ENCODE data around the gene CALCOCO2.

CALCOCO2 gene

DNA sequence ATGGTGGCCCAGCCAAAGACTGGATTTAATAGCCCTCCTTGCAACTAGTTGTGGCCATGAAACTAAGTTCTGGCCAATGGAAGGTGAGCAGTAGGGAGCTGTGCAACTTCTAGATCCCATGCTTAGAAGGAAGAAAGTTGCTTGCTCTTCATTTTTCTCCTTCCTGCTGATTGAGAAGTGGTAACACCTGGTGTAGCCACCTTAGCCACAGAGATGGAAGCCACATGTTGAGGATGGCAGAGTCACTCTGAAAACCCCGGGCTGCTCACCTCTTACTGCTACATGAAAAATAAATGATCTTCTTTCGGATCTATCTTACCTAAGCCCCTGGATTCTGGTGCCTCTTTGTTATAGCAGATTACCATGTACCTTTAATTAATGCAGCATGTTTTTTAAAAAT lies 51.4 kb downstream of the CALCOCO2 start:
- H3K36me3 ChIP-seq (ENCODE audit: control insufficient read depth in 4 of 4, insufficient read depth in 4 of 4, low read length in 3 of 4) = no peaks in the 10 kb centered on the region
- peaks cover 0 to 1% (median 0%) of the 10 kb centered on the region in 5 experiments for H3K27me3 ChIP-seq (replicated peaks in 2 of 5; ENCODE audit: control insufficient read depth in 4 of 5, insufficient read depth in 5 of 5, low read length in 4 of 5)
- H3K4me3 ChIP-seq (ENCODE audit: control insufficient read depth in 1 of 7, extremely low read depth in 1 of 7, insufficient read depth in 4 of 7, low read depth in 2 of 7, low read length in 6 of 7) = no peak overlapping the region
- no CpG with 5 or more reads among the region's 2 CpGs for WGBS (ENCODE audit: insufficient coverage)
- H3K27ac ChIP-seq (ENCODE audit: insufficient read depth in 1 of 2, low read depth in 1 of 2, low read length in 2 of 2, poor library complexity in 1 of 2, severe bottlenecking in 2 of 2) = no peak overlapping the region
- POLR2A ChIA-PET = no interaction called here
- H3K4me1 ChIP-seq (ENCODE audit: control extremely low read depth in 1 of 4, control insufficient read depth in 4 of 4, insufficient read depth in 4 of 4, low read length in 3 of 4) = peaks cover 0 to 3% (median 2%) of the 10 kb centered on the region in 4 experiments
- CTCF ChIA-PET = interaction anchor here (0.6 to 50.0 kb wide), 3 partner anchors 15 to 170 kb away, joined by 3 to 1090 read pairs (median 4); partner anchors contain the start of gene TTLL6
- no peaks in the 10 kb centered on the region for H3K9me3 ChIP-seq (ENCODE audit: control extremely low read depth in 1 of 5, control insufficient read depth in 4 of 5, insufficient read depth in 2 of 5, low read depth in 1 of 5, low read length in 4 of 5)
- DNase-seq = no peak

DNA sequence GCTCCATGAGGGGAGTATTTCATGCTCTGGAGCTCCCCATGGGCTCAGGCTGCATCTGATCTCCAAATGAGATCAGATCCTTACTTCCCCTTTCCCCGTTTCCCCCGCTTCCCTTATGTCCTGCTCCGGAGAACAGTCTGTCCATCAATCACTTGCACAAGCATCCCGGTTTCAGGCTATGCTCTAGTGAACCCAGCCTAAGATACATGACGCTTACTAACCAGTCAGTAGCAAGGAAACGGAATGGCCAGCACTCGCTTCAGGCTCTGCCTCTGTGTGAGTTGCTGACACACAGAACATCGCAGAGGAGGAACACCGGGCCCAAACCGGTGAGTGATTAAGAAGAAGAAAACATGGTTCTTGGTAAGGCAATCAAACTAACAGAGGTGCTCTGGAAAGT lies 52.3 kb downstream of the CALCOCO2 start:
- Histone ChIP-seq H3K27me3 (replicated peaks in 2 of 5; ENCODE audit: control insufficient read depth in 4 of 5, insufficient read depth in 5 of 5, low read length in 4 of 5) (peaks cover 0 to 1% (median 0%) of the 10 kb centered on the region in 5 experiments), H3K4me1 (ENCODE audit: control extremely low read depth in 1 of 4, control insufficient read depth in 4 of 4, insufficient read depth in 4 of 4, low read length in 3 of 4) (peaks cover 0 to under 1% (median under 1%) of the 10 kb centered on the region in 4 experiments), H3K4me3 (ENCODE audit: control insufficient read depth in 1 of 7, extremely low read depth in 1 of 7, insufficient read depth in 4 of 7, low read depth in 2 of 7, low read length in 6 of 7) (no peak overlapping the region), H3K9me3 (ENCODE audit: control extremely low read depth in 1 of 5, control insufficient read depth in 4 of 5, insufficient read depth in 2 of 5, low read depth in 1 of 5, low read length in 4 of 5) (no peaks in the 10 kb centered on the region), H3K36me3 (ENCODE audit: control insufficient read depth in 4 of 4, insufficient read depth in 4 of 4, low read length in 3 of 4) (no peaks in the 10 kb centered on the region), H3K27ac (ENCODE audit: insufficient read depth in 1 of 2, low read depth in 1 of 2, low read length in 2 of 2, poor library complexity in 1 of 2, severe bottlenecking in 2 of 2) (no peak overlapping the region)
- ChIA-PET CTCF (interaction anchor here (1.0 to 50.0 kb wide), 6 partner anchors 15 to 166 kb away, joined by 3 to 1090 read pairs (median 5); partner anchors contain the start of gene TTLL6), POLR2A (interaction anchor here (0.6 kb wide), 1 partner anchor 160 kb away, joined by 4 read pairs; the partner anchor contains the start of gene PRAC2)
- no peak for DNase-seq
- WGBS (ENCODE audit: insufficient coverage) = 73% methylated on average over 10 of the region's 10 CpGs

DNA sequence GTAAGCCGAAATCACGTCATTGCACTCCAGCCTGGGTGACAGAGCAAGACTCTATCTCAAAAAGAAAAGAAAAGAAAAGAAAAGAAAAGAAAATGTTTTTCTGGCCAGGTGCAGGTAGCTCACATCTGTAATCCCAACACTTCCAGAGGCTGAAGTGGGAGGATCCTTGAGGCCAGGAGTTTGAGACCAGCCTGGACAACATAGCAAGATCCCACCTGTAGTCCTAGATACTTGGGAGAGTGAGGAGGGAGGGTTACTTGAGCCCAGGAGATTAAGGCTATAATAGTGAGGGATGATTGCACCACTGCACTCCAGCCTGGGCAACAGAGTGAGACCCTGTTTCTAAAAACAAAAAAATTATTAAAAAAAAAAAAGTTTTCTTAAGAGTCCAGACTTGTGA lies 59.3 kb downstream of the CALCOCO2 start:
- H3K36me3 ChIP-seq (ENCODE audit: control insufficient read depth in 4 of 4, insufficient read depth in 4 of 4, low read length in 3 of 4) = peaks cover 2 to 5% (median 3%) of the 10 kb centered on the region in 4 experiments
- no peaks in the 10 kb centered on the region for H3K27me3 ChIP-seq (replicated peaks in 2 of 5; ENCODE audit: control insufficient read depth in 4 of 5, insufficient read depth in 5 of 5, low read length in 4 of 5)
- no peak overlapping the region for H3K27ac ChIP-seq (ENCODE audit: insufficient read depth in 1 of 2, low read depth in 1 of 2, low read length in 2 of 2, poor library complexity in 1 of 2, severe bottlenecking in 2 of 2)
- ChIA-PET CTCF (interaction anchor here (1.6 to 50.0 kb wide), 3 partner anchors 11 to 166 kb away, joined by 4 to 1090 read pairs (median 5); partner anchors contain the start of gene TTLL6), POLR2A (interaction anchor here (0.6 kb wide), 1 partner anchor 165 kb away, joined by 3 read pairs; no protein-coding TSS in a partner anchor)
- H3K9me3 ChIP-seq (ENCODE audit: control extremely low read depth in 1 of 5, control insufficient read depth in 4 of 5, insufficient read depth in 2 of 5, low read depth in 1 of 5, low read length in 4 of 5) = no peaks in the 10 kb centered on the region
- H3K4me1 ChIP-seq (ENCODE audit: control extremely low read depth in 1 of 4, control insufficient read depth in 4 of 4, insufficient read depth in 4 of 4, low read length in 3 of 4) = peaks cover 11 to 20% (median 16%) of the 10 kb centered on the region in 4 experiments
- no peak for DNase-seq
- 100% methylated on average over 2 of the region's 2 CpGs for WGBS (ENCODE audit: insufficient coverage)
- H3K4me3 ChIP-seq (ENCODE audit: control insufficient read depth in 1 of 7, extremely low read depth in 1 of 7, insufficient read depth in 4 of 7, low read depth in 2 of 7, low read length in 6 of 7) = no peak overlapping the region

DNA sequence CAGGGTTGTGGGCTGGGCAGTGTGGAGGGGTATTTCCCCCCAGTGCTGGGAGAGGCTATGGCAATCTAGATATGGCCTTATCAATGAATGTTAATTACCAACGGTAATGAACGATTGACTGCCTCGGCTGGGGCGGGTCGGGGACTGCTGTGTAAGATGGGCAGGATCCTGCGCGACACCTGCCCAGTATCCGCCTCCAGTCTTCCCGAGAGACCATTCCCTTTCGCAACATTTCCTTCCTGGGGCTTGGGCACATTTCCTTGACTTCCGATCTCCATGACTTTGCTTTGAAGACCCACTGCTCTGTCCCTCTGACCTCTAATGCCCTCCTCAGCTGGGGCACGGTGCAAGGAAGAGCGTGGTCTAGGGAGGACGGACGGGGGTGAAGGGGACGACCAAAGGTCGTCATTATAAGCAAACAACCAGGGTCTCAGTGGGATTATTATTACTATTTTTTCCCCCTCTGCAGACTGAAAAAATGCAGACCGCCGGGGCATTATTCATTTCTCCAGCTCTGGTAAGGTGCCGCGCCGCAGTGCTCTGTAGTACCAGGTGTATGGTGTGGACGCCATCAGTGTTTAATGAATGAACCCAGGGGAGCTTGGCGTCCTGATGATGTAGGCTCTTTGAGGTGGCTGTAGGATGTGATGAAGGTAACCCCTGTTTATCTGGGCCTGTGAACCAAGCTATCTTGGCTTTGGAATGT lies 62.3 kb downstream of the CALCOCO2 start:
- POLR2A ChIA-PET = interaction anchor here (1.3 to 1.4 kb wide), 2 partner anchors 14 to 16 kb away, joined by 6 to 17 read pairs; no protein-coding TSS in a partner anchor
- Histone ChIP-seq H3K4me1 (ENCODE audit: control extremely low read depth in 1 of 4, control insufficient read depth in 4 of 4, insufficient read depth in 4 of 4, low read length in 3 of 4) (peaks cover 11 to 20% (median 16%) of the 10 kb centered on the region in 4 experiments), H3K27ac (ENCODE audit: insufficient read depth in 1 of 2, low read depth in 1 of 2, low read length in 2 of 2, poor library complexity in 1 of 2, severe bottlenecking in 2 of 2) (peak overlapping the region; percentile 58 to 84), H3K36me3 (ENCODE audit: control insufficient read depth in 4 of 4, insufficient read depth in 4 of 4, low read length in 3 of 4) (peaks cover 7 to 29% (median 13%) of the 10 kb centered on the region in 4 experiments), H3K27me3 (replicated peaks in 2 of 5; ENCODE audit: control insufficient read depth in 4 of 5, insufficient read depth in 5 of 5, low read length in 4 of 5) (no peaks in the 10 kb centered on the region), H3K9me3 (ENCODE audit: control extremely low read depth in 1 of 5, control insufficient read depth in 4 of 5, insufficient read depth in 2 of 5, low read depth in 1 of 5, low read length in 4 of 5) (no peaks in the 10 kb centered on the region), H3K4me3 (ENCODE audit: control insufficient read depth in 1 of 7, extremely low read depth in 1 of 7, insufficient read depth in 4 of 7, low read depth in 2 of 7, low read length in 6 of 7) (peak overlapping the region; percentile 54 to 96 (median 82))
- 1% methylated on average over 15 of the region's 24 CpGs for WGBS (ENCODE audit: insufficient coverage)
- CTCF ChIA-PET = interaction anchor here (1.8 to 50.0 kb wide), 3 partner anchors 8 to 86 kb away, joined by 4 to 1090 read pairs (median 11); partner anchors contain the start of genes TTLL6 and UBE2Z
- no peak for DNase-seq

DNA sequence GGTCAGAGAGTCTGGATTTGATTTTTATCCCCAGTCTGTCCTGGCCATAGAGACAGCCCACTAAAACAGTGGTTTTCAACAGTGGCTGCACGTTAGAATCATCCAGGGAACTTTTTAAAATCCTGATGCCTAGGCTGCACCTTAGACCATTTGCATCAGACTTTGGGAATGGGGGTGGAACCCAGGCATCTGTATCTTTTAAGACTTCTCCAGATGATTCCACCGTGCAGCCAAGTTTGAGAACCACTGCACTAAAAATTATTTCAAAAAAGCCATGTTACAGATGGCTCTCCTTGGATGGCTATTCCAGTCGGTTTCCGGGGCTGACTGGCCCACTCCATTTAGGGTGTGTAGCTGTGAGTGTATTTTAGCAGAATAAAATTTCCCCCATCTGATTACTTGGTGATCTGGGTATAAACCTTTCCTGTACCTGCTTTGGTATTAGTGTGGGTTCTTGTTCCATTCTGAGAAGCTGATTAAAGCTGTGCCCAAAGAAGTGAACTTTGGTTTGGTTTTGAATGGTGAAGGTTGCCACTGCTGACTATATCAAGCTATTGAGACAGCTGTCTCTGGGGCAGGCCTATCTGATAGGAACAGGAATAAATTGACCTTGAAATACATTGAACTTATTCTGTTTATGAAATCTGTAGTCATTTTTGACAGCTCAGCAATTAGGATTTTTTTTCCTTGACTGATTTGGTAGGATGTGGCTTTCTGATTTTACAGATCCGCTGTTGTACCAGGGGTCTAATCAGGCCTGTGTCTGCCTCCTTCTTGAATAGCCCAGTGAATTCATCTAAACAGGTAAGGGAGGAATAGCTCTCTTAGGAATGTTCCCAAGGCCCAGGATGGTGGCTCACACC lies 63.0 kb downstream of the CALCOCO2 start:
- H3K4me1 ChIP-seq (ENCODE audit: control extremely low read depth in 1 of 4, control insufficient read depth in 4 of 4, insufficient read depth in 4 of 4, low read length in 3 of 4) = peaks cover 11 to 20% (median 16%) of the 10 kb centered on the region in 4 experiments
- peaks cover 7 to 35% (median 17%) of the 10 kb centered on the region in 4 experiments for H3K36me3 ChIP-seq (ENCODE audit: control insufficient read depth in 4 of 4, insufficient read depth in 4 of 4, low read length in 3 of 4)
- CTCF ChIA-PET = interaction anchor here (1.0 to 50.0 kb wide), 5 partner anchors 9 to 87 kb away, joined by 3 to 1090 read pairs (median 4); partner anchors contain the start of genes TTLL6 and UBE2Z
- peak overlapping the region in 6 of 7 experiments; percentile 54 to 96 (median 84) for H3K4me3 ChIP-seq (ENCODE audit: control insufficient read depth in 1 of 7, extremely low read depth in 1 of 7, insufficient read depth in 4 of 7, low read depth in 2 of 7, low read length in 6 of 7)
- DNase-seq = no peak
- no peaks in the 10 kb centered on the region for H3K9me3 ChIP-seq (ENCODE audit: control extremely low read depth in 1 of 5, control insufficient read depth in 4 of 5, insufficient read depth in 2 of 5, low read depth in 1 of 5, low read length in 4 of 5)
- no peaks in the 10 kb centered on the region for H3K27me3 ChIP-seq (replicated peaks in 2 of 5; ENCODE audit: control insufficient read depth in 4 of 5, insufficient read depth in 5 of 5, low read length in 4 of 5)
- whole genome bisulfite sequencing (ENCODE audit: insufficient coverage) = 56% methylated on average over 3 of the region's 5 CpGs
- H3K27ac ChIP-seq (ENCODE audit: insufficient read depth in 1 of 2, low read depth in 1 of 2, low read length in 2 of 2, poor library complexity in 1 of 2, severe bottlenecking in 2 of 2) = peak overlapping the region; percentile 58 to 84
- POLR2A ChIA-PET = interaction anchor here (0.6 kb wide), 1 partner anchor 13 kb away, joined by 3 read pairs; no protein-coding TSS in a partner anchor

DNA sequence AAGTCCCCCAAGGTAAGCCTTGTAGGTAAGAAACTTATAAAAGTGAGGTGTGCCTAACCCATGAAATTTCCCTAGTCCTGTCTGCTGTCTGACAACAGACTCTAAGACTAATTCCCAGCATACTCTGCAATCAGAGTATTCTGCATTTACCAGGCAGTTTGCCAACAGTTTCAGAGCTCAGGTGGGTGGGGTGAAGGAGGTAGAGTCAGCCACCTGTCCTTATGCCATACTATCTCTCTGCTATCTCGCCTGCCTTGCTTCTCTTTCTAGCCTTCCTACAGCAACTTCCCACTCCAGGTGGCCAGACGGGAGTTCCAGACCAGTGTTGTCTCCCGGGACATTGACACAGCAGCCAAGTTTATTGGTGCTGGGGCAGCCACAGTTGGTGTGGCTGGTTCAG lies 64.1 kb downstream of the CALCOCO2 start:
- CTCF ChIA-PET = interaction anchor here (1.0 to 50.0 kb wide), 4 partner anchors 9 to 88 kb away, joined by 3 to 1090 read pairs (median 7); partner anchors contain the start of gene TTLL6
- peaks cover 7 to 35% (median 17%) of the 10 kb centered on the region in 4 experiments for H3K36me3 ChIP-seq (ENCODE audit: control insufficient read depth in 4 of 4, insufficient read depth in 4 of 4, low read length in 3 of 4)

More for the DNA sequence above, 64.1 kb downstream of the CALCOCO2 start:
- WGBS (ENCODE audit: insufficient coverage) = 97% methylated on average over 3 of the region's 3 CpGs
- Histone ChIP-seq H3K4me1 (ENCODE audit: control extremely low read depth in 1 of 4, control insufficient read depth in 4 of 4, insufficient read depth in 4 of 4, low read length in 3 of 4) (peaks cover 11 to 20% (median 16%) of the 10 kb centered on the region in 4 experiments), H3K27me3 (replicated peaks in 2 of 5; ENCODE audit: control insufficient read depth in 4 of 5, insufficient read depth in 5 of 5, low read length in 4 of 5) (no peaks in the 10 kb centered on the region), H3K4me3 (ENCODE audit: control insufficient read depth in 1 of 7, extremely low read depth in 1 of 7, insufficient read depth in 4 of 7, low read depth in 2 of 7, low read length in 6 of 7) (no peak overlapping the region), H3K9me3 (ENCODE audit: control extremely low read depth in 1 of 5, control insufficient read depth in 4 of 5, insufficient read depth in 2 of 5, low read depth in 1 of 5, low read length in 4 of 5) (no peaks in the 10 kb centered on the region), H3K27ac (ENCODE audit: insufficient read depth in 1 of 2, low read depth in 1 of 2, low read length in 2 of 2, poor library complexity in 1 of 2, severe bottlenecking in 2 of 2) (no peak overlapping the region)
- no peak for DNase-seq
- POLR2A ChIA-PET = no interaction called here

All from common myeloid progenitor, CD34-positive (primary cell).